ENCODE results near the gene TP53INP2. TPM values are rescaled to one million over a fixed set of nuclear protein-coding genes. Genes with fewer than 3 reads are reported as not detected.

The TP53INP2 gene
- total and polyA plus RNA-seq, 2 of the 13 experiments (the other 11 are each of a cell fraction or from before 2014, with no cell fraction given): 5.2 to 18.8 TPM

DNA sequence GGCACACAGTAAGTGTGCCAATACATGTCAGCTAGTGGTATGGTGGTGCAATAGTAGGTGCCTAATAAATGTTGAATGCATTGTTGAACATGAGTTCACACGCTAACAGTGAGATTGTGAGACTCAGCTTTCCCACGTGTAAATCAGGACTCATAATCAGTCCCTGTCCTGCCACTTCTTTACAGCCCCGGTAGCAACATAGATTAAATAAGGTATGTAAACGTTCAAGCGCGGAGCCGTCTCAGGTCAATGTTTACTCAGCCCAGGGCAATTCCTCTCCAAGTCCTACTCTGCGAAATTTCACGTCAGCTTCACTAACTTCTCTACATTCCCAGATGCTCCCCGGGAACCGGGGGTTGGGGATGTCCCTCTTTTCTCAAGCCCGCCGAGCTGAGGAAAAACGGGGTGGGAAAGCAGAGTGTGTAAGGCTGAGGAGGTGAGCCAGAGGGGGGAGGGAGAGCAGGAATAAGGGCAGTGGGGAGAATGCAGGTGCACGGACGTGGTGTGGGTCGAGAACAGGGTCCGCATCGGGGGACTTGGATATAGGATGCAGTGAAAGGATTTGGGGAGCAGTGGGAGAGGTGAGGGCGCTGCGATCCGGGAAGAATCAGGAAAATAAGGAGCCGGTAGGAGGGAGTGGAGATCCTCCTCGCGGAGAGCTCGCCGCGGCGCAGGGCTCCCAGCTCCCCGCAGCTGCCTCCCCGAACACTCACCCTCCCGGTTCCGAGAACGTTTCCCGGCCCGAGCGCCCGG is 544 bp upstream of the TP53INP2 start (continued):
- TF ChIP-seq, protein P1, sequence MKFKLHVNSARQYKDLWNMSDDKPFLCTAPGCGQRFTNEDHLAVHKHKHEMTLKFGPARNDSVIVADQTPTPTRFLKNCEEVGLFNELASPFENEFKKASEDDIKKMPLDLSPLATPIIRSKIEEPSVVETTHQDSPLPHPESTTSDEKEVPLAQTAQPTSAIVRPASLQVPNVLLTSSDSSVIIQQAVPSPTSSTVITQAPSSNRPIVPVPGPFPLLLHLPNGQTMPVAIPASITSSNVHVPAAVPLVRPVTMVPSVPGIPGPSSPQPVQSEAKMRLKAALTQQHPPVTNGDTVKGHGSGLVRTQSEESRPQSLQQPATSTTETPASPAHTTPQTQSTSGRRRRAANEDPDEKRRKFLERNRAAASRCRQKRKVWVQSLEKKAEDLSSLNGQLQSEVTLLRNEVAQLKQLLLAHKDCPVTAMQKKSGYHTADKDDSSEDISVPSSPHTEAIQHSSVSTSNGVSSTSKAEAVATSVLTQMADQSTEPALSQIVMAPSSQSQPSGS (CRISPR knock-in tag; IDR thresholded peaks at IDR 0.05): no peak
- no peak for TF ChIP-seq ZNF530 (CRISPR knock-in tag; IDR thresholded peaks at IDR 0.05; ENCODE audit: low read depth)
- TF ChIP-seq ZBTB38 (CRISPR knock-in tag; IDR thresholded peaks at IDR 0.05): no peak; the same call in 1 of the 2 replicates
- TF ChIP-seq ZFP41 (CRISPR knock-in tag; IDR thresholded peaks at IDR 0.05; ENCODE audit: borderline replicate concordance): peak; percentile 71
- TF ChIP-seq, protein P2, sequence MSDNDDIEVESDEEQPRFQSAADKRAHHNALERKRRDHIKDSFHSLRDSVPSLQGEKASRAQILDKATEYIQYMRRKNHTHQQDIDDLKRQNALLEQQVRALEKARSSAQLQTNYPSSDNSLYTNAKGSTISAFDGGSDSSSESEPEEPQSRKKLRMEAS (IDR thresholded peaks at IDR 0.05): peak; percentile 43
- no peak; the same call in none of the 2 replicates for TF ChIP-seq FOXK2 (IDR thresholded peaks at IDR 0.05)
- TF ChIP-seq ZNF354B (CRISPR knock-in tag; IDR thresholded peaks at IDR 0.05): no peak; the same call in none of the 2 replicates
- TF ChIP-seq PPARG (CRISPR knock-in tag; conservative IDR thresholded peaks at IDR 0.05): peak; percentile 29; the same call in 1 of the 2 replicates
- TF ChIP-seq ZSCAN21 (CRISPR knock-in tag; IDR thresholded peaks at IDR 0.05; ENCODE audit: borderline replicate concordance): no peak
- no peak; the same call in 1 of the 2 replicates for TF ChIP-seq ARHGAP35 (CRISPR knock-in tag; IDR thresholded peaks at IDR 0.05; ENCODE audit: borderline replicate concordance)
- TF ChIP-seq CEBPG (CRISPR knock-in tag; IDR thresholded peaks at IDR 0.05): no peak; the same call in 1 of the 2 replicates
- no peak for TF ChIP-seq XBP1 (CRISPR knock-in tag; IDR thresholded peaks at IDR 0.05)
- TF ChIP-seq, protein P3, sequence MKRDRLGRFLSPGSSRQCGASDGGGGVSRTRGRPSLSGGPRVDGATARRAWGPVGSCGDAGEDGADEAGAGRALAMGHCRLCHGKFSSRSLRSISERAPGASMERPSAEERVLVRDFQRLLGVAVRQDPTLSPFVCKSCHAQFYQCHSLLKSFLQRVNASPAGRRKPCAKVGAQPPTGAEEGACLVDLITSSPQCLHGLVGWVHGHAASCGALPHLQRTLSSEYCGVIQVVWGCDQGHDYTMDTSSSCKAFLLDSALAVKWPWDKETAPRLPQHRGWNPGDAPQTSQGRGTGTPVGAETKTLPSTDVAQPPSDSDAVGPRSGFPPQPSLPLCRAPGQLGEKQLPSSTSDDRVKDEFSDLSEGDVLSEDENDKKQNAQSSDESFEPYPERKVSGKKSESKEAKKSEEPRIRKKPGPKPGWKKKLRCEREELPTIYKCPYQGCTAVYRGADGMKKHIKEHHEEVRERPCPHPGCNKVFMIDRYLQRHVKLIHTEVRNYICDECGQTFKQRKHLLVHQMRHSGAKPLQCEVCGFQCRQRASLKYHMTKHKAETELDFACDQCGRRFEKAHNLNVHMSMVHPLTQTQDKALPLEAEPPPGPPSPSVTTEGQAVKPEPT (CRISPR knock-in tag; IDR thresholded peaks at IDR 0.05; ENCODE audit: low read depth): no peak
- no peak for TF ChIP-seq MZF1 (CRISPR knock-in tag; IDR thresholded peaks at IDR 0.05; ENCODE audit: borderline replicate concordance)
- TF ChIP-seq NPAS2 (CRISPR knock-in tag; IDR thresholded peaks at IDR 0.05; ENCODE audit: borderline replicate concordance): no peak
- peak; percentile 79 for TF ChIP-seq HOXA5 (CRISPR knock-in tag; IDR thresholded peaks at IDR 0.05)
- TF ChIP-seq ELF4 (CRISPR knock-in tag; IDR thresholded peaks at IDR 0.05; ENCODE audit: borderline replicate concordance): 0 out of 2 replicates have a peak, but pooled peaks have one; percentile 65
- TF ChIP-seq SMARCC2 (IDR thresholded peaks at IDR 0.05): no peak
- TF ChIP-seq, protein P4, sequence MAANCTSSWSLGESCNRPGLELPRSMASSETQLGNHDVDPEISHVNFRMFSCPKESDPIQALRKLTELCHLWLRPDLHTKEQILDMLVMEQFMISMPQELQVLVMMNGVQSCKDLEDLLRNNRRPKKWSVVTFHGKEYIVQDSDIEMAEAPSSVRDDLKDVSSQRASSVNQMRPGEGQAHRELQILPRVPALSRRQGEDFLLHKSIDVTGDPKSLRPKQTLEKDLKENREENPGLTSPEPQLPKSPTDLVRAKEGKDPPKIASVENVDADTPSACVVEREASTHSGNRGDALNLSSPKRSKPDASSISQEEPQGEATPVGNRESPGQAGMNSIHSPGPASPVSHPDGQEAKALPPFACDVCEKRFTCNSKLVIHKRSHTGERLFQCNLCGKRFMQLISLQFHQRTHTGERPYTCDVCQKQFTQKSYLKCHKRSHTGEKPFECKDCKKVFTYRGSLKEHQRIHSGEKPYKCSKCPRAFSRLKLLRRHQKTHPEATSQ (CRISPR knock-in tag; IDR thresholded peaks at IDR 0.05; ENCODE audit: borderline replicate concordance): 0 out of 2 replicates have a peak, but pooled peaks have one; percentile 37
- TF ChIP-seq ZNF556 (CRISPR knock-in tag; IDR thresholded peaks at IDR 0.05; ENCODE audit: borderline replicate concordance): no peak; the same call in 1 of the 2 replicates
- peak; percentile 64; the same call in 1 of the 2 replicates for TF ChIP-seq GATA4 (IDR thresholded peaks at IDR 0.05; ENCODE audit: borderline replicate concordance, low read depth)
- no peak for TF ChIP-seq ZNF629 (CRISPR knock-in tag; conservative IDR thresholded peaks at IDR 0.05)
- TF ChIP-seq, protein P5, sequence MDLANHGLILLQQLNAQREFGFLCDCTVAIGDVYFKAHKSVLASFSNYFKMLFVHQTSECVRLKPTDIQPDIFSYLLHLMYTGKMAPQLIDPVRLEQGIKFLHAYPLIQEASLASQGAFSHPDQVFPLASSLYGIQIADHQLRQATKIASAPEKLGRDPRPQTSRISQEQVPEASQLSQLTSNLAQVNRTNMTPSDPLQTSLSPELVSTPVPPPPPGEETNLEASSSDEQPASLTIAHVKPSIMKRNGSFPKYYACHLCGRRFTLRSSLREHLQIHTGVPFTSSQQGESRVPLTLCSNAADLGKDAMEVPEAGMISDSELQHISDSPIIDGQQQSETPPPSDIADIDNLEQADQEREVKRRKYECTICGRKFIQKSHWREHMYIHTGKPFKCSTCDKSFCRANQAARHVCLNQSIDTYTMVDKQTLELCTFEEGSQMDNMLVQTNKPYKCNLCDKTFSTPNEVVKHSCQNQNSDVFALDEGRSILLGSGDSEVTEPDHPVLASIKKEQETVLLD (CRISPR knock-in tag; IDR thresholded peaks at IDR 0.05; ENCODE audit: low read depth): no peak; the same call in 1 of the 2 replicates
